Stimulated activated CD8-positive, alpha-beta memory T cell treated with anti-CD3 and anti-CD28 coated beads, Interleukin-4, amount 100 ng/mL, for 1 hour (primary cell): ENCODE results near the gene PNLIPRP1.

Experiments
- DNase-seq, 2 donors: peaks; one replicate each; pipeline ENCODE4 v3.0.0-alpha.2; 2020; ENCODE audit warnings: low read depth in 2 of 2, low spot score in 1 of 2

PNLIPRP1 gene

DNA sequence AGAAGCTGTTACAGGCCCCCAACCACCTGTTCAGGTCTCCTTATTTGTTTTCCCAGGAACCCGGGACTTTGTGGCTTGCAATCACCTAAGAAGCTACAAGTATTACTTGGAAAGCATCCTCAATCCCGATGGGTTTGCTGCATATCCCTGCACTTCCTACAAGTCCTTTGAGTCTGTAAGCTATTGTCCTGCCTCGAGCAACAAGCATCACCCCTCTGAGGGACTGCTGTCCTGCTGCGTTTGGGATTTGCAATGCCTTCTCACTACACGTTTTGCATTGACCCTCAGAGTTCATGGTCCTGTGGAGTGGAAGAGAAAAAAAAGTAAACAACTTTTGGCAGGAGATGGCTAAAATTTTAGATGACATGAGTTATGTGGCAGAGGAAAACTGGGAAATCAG is 9.2 kb downstream of the PNLIPRP1 start:
- DNase-seq = no peak

DNA sequence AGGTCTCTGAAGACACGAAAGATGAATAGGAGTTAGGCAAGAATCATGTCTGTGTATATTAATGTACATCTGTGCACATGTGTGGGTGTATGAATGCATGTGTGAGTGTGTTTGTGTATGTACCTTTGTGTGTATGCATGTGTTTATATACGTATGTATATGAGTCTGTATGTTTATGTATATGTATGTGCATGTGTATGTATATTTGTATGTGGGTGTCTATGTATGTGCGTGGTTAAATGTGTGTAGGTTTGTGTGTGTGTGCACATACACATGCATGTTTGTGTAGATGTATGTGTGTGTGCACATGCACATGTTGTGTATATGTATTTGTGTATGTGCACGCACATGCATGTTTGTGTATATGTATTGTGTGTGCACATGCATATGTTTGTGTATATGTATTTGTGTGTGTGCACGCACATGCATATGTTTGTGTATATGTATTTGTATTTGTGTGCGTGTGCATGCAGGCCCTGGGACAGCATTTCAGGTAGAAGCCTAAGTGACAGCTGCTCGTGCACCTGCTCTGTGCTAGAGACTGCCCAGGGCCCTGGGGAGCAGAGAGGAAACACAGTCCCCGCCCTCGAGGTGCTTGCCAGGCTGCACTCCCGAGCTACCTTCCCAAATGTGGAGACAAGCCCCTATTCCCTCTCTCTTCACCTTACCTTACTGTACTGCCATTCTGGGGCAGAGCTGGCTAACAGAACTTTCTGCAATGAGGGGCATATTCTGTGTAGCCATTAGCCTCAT is 12.1 kb downstream of the PNLIPRP1 start:
- no peak for DNase-seq

DNA sequence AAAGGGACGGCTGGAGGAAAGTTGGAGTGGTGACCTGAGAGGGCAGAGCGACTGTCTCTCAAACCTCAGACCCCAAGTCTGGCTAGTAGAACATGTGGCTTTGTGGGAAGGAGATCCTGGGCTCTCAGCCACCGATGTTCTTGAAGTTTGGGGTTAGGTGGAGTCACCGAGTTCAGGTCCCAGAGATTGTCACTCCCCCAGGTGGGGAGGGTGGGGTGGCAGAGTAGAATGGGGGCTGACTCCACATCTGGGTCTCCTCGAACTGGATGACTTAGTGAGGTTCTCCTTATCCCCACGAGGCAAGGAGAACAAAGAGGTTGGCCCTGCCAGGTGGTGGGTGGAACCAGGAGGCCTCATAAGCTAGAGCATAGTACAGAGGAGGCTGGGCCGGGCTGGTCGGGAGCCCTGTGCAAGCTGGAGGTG is 15.3 kb downstream of the PNLIPRP1 start:
- no peak for DNase-seq

DNA sequence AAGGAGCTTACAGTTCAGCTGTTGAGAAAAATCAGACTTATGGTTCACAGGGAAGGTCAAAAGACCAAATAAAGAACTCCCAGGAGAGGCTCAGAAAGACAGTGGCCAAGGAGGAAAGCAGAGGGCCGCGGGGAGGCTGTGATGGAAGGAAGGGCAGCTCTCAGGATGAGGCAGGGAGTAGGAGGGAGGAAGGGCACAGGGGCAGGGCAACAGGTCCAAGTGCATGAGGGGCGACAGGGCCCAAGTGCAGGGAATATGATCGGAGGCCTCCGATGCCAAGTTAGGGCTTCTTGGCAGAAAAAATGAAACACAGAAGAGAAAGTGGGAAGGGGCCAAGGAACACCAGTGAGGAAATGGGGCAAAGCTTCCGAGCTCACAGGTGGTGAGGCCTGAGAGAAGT is 16.6 kb downstream of the PNLIPRP1 start:
- no peak for DNase-seq

DNA sequence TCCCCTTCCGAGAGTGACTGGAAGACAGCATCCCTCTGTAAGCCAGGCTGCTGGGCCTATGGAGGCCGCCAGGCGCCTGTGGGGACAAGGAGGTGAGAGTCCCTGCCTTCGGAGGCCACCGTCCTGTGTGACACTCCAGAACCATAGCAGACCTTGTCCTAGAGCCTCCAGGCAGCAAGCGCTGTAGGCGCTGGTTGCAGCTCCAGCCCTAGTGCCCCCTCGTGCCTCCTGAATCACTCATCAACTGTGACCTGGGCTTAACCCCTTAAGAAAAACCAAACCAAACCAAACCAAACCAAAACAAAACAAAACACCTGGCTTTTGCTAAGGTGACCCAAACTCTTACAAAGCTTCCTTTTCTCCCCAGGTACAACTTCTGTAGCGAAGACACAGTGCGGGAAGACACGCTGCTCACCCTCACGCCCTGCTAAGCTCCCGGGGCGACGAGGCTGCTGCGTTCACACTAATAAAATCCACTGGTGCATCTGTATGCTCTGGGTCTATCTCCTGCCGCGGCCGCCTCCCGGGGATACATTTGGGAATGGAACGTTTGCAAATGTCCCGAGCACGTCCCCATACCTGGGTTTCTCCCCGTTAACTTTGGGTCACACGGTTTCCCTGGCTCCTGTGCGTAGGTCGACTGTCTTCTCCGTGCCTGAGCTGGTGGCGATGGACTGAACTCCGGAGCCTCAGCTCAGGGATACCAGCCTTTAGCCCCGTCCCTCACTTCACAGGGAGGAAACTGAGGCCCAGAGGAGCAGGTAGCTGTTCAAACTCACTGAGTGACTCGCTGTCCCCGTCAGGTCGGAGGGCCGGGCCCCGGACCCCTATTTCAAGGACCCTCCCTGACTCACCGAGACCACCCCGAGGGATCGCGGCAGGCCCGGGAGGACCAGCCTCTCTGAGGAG is 18.2 kb downstream of the PNLIPRP1 start:
- no peak for DNase-seq

DNA sequence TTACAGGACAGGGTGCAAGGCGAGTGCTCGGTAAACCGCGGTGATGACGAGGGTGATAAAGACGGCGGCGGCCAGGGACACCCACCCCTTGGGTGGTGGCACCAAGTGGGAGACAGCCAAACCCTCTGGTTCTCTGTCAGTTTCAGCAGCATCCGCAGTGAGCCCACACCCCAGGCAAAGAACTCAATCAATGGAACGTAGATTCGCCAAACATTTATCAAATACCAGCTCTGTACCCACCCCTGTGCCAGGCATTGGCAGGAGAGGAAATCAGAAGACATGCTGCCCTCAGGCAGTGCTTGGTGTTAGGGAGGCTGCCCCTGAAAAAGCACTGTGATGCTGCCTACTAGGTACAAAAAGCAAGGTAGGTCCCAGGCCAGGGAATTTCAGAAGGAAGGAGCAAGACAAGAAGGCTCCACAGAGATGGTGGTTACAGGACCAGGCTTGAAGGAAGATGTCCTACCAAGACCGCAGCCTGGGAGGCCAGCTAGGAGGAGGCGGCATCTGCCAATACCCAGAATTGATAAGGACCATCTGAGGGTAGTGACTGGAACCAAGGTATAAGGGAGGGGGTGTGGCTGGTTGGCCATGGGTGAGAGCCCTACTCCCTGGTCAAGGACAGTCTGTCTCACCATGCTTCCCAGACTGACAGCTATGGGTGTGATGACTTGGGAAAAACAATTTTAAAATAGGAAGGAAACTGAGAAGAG is 19.8 kb downstream of the PNLIPRP1 start:
- no peak for DNase-seq

DNA sequence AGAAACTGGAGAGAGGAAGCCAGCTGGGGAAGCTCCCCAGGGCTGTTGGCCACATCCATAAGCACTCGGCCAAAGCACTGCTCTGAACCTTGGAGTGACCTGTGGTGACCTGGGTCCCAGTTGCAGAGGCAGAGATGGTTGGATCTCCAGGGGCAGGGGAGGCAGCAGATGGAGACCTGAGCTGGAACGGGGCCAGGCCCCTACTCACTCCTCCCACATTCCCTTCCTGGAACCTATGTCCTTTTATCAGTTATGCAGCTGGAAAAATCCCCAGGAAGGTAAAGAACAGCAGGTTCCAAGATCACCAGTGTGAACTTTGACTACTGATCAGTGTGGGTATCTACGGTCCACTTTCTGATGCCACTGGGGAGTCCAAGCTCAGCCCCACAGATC is 20.4 kb downstream of the PNLIPRP1 start:
- DNase-seq = no peak

DNA sequence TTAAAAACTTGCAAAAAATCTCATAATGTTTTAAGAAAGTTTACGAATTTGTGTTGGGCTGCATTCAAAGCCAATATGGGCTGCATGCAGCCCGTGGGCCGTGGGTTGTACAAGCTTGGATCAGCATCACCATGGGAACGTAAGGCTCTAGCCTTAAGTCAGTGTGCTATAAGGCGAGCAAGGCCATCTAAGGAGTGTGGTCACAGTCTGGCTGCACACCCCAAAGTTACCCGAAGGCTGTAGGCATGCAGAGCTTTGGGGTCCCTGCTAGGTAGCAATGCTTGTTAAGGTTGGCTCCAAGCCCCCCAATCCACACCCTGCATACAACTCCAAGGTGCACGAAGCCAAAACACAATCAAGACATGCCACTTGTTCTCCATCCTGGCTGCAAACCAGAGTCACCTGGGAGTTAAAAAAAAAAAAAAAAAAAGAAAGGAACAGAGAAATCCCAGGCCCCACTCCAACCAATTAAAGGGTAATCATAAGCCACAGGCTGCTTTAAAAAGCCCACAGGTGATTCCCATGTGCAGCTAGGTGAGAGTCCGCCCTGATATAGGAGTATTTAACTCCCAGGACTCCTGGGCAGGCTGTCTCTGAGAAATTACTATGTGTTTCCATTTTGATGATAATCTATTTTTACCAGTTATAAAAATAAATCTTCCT is 21.5 kb downstream of the PNLIPRP1 start:
- no peak for DNase-seq

DNA sequence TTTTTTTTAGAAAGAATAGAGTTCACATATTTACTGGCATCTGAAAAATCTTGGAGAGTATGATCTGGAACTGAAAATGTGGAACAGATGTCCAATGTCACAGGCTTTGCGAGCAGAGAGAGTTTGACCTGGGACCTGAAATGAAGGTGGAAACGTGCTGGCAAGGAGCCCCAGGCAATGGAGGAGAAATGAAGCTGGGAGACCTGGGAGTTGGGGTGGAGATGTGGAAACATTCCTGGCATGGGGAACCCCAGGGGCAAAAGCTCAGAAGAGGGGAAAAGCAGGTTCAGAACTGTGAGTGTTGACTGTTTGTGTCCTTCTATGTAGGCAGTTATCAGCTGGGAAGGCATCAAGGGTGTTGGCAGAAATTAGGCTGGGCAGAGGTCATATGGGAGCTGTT is 22.7 kb downstream of the PNLIPRP1 start:
- DNase-seq = no peak

DNA sequence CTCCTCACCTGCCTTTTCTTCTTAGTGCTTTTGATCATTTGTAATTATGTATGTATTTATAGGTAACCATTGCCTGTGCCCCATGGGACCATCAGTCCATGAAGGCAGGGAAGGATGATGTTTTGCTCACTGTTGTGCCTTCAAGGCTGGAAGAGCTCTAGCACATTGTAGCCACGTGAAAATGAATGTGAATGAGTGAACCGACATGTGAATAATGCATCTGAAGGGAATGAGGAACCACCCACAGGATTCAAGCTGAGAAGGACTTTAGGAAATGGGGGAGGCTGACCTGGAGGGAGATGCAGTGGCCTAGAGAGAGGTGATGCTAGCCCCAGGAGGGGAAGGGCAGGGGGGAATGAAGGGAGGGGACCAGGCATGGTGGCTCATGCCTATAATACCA is 24.0 kb downstream of the PNLIPRP1 start:
- DNase-seq = no peak

DNA sequence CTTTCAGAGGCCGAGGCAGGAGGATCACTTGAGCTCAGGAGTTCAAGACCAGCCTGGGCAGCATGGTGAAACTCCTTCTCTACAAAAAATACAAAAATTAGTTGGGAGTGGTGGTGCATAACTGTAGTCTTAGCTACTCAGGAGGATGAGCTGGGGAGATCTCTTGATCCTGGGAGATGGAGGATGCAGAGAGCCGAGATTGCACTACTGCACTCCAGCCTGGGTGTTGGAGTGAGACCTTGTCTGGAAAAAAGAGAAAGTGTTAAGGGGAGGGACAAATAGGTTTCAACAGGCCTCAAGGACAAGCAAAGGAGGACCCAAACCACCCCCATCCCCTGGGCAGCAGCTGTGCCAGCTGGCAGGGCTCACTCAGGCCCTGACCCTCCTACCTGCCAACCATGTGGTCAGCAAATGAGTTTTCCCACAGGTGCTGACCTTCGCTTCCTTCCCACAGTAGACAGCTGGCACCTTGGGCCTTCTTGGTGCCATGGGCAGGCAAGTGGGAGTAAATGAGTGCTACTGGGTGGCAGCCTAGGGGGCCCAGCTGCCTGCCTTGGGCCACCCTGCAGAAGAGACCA is 24.5 kb downstream of the PNLIPRP1 start:
- DNase-seq = no peak

DNA sequence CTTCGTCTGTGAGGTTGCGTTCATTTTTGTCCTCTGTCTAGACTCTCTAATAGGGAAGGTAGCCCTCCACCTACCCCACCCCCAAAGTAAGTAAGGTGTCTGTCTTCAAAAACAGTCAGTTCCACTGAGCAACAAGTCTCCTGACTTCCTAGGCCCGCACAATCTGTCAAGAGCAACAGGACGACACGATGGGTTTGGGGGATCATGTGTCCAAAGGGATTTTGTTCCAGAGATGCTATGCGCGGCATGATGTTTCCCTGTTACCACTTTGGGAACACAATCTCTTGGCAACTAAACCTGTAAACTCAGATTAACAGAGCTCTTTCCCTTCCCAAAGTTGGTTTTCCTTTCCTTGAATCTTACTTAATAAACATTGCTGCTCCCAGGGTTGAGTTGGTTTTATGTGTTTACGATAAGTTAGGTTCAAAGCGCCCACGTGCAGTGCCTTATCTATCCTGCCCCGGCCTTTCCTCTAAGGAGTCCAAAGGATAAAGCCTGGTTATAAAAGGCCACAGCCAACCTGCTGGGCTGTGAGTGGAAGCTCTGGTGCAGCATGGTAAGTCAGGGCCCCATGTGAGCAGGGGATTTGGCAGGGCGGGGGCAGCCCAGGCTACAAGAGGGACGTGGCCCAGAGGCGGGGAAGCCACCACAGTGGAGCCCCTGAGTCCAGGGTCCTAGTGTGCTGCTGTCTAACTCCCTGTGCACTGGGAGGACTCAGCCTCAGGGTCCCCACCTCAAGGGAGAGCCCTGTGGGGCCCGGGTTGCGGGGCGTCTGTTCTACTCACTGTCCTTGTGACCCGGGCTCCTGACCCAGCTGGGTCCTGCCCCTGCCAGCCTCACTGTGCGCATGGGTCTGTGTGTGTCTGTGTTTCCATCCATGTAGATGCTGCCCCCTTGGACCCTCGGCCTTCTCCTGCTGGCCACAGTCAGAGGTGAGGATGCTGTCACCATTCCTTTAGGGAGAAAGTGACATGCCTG is 30.0 kb downstream of the PNLIPRP1 start, which contains the start of gene PNLIPRP2:
TSS of gene PNLIPRP2 (plus strand) at position 531 of the 978 bp plus-strand sequence.
- DNase-seq = no peak

DNA sequence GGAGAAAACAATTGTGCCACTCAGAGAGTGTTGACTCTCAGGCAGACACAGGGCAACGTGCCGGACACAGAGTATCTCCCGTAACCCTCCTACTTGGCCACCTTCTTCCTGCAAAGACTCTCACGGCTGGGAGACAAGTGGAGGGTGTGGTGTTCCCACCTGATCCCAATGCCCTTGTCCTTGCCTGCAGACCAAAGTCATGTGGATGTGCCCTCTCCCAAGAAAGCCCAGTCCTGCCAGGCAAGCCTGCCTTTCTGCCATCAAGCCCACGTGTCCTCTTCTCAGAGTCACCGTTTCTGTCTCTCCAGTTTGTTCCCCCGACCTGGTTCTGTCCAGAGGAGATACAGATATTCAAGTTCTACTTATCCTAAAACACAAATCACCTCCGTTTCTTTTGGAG is 30.7 kb downstream of the PNLIPRP1 start:
- DNase-seq = no peak

DNA sequence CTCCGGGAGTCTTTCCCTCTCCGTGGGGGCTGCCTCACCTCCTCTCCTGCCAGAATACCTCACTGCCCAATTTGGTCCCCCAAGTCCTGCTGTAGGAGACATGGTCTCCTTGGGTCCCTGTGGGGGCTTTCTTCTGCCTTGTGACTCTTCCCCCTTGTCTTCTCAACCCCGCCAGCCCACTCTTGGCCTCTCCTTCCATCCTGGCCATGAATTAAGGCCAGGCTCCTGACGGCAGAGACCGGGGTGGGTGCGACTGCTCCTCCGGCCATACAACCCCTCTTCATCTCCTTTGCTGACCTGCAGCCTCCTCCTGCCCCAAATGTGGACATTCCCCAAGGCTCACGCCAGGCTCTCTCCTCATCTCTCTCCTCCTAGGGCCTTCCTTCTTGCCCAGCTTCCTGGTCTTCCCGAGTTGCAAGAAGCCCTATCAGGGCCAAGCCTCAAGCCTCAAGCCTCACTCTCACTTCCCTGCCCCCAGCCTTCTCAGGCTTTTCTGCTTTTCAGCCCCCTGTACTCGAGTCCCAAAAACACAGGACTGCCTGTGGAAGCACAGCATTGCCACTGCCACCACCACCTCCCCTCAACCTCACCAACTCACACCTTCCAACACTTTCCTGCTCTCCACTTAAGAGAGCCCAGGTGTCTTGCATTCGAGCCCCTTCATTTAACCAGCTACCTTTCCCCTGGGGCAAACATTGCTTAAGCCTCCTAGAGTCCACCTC is 31.3 kb downstream of the PNLIPRP1 start:
- DNase-seq = no peak

DNA sequence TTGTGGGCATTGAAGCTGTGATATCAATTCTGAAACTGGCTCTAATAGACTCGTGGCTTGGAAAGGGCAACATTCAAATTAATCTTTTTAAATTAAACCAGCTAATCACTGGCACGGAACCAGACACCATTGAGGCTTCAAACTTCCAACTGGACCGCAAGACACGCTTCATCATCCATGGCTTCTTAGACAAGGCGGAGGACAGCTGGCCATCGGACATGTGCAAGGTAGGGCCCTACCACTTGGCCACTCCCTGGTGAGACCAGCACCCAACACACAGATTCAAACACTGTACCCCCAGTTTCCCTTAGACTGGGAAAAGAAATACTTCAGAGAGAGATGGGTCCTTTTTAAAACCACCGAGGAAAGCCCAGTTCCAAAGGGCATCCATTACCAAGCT is 35.1 kb downstream of the PNLIPRP1 start:
- no peak for DNase-seq

DNA sequence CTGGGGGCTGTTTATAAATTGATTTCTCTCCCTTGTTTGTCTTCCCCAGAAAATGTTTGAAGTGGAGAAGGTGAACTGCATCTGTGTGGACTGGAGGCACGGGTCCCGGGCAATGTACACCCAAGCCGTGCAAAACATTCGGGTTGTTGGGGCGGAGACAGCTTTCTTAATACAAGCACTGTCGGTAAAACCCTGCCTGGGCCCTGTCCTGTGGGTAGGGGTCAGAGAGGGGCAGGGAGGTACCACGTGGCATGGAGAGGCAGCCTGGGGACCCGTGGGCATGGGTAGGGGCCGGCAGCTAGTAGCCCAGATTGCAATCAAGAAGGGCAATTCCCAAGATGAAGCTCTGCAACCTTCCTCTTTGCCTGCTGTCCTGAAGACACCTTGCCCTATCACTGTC is 36.1 kb downstream of the PNLIPRP1 start:
- no peak for DNase-seq

DNA sequence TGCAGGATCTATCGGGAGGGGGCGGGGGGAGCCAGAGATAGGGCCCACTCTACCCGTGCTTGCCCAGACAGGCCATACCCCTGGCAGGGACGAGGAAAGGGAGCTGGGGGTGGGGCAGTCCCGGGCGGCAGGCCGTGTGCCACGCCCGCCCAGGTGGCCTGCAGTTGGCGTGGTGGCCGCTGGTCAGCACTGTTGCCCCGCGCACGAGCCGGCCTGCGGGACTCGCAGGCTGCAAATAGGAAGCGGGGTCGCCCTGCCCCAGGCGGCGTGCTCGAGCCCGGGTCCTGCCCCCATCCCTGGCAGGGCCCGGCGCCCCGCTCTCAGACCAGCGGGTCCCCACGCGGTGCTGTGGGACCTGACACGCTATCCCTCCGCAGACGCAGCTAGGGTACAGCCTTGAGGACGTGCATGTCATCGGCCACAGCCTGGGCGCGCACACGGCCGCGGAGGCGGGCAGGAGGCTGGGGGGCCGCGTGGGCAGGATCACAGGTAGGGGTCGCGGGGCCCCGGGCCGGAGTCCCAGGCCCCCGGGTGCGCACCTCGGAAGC is 36.7 kb downstream of the PNLIPRP1 start:
- DNase-seq = no peak

DNA sequence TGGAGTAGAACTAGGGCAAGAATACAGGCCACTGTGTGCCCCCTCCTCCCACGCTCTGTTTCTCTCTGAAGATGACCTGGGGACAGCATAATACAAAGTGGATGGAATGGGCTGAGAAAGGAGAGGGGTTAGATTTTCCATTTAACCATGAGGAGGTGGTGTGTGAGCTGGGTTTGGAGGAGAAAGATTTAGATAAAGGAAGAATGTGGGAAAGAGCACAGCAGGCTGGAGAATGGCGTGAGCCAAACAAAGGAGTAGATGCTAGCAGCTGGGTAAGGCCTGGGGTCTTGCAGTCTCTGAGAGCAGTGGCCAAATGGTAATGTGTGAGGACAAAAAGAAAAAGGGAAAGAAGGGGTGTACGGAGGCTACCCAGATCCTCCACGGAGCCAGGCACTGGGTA is 38.6 kb downstream of the PNLIPRP1 start:
- no peak for DNase-seq

DNA sequence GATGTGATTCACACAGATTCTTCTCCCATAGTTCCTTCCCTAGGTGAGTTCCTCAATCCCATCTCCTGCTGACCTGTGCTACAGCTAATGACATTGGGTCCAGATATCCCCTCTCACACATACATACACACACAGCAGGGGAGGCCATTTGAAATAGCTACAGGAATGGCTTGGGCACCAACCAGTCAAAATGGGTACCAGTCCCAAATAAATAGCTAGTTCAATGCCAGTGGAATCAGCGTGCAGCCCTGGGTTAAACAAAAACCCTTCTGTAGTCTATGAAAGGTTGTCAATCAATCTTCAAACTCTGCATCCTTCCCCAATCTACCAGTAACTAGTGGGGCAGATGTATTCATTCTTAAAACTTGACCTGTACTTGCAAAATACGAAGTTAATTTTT is 39.3 kb downstream of the PNLIPRP1 start:
- no peak for DNase-seq
